Inflammatory macrophage treated with lipopolysaccharide for 4 hours (primary cell): ENCODE data around the gene CRACR2A.

Experiments
- DNase-seq: peaks from one replicate; pipeline ENCODE4 v3.0.0-alpha.2; 2020

Gene CRACR2A

GRCh38 chr12:3752096-3752709 lies 706 bp downstream of the CRACR2A start:
- DNase-seq, result peak; percentile 67

DNA sequence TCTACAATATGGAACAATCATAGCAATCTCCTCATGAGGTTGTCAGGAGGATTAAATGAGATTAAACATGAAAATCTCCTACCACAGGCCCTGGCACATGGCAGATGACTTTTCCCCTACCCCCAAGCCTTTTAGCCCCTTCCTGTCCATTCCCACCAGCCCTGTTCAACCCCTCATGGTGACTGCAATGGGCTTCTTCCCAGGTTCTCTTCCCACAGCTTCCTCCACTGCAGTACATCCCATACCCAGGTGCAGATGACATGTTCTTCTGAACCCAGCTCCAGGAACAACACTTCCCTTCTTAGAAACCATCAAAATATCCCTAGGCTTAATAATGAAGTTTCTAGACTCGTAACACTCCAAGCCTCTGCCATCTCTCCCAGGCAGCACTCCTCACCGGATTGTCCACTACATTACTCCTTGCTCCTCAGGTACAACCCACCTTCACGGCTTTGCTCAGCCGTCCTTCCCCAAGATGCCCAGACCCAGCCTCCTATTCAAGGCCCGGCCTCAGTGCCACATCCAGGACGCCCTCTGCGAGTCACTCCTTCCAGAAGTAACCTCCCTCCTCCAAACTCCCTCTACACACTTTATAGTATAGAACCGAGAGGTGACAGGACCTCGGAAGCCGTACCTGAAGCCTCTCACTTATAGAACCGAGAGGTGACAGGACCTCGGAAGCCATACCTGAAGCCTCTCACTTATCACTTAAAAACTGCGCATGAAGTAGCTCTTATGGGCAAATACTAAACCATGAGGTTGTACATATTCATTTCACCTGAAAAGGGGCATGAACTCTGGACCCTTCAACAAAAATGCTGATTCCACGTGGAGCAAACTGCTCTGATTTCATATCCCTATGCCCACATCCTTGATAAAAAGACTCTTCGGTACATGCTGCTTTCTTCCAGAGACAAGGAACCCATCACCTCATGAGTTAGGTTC lies 1.5 kb downstream of the CRACR2A start:
- no peak for DNase-seq

- no peak for DNase-seq
These were observed 2.3 kb downstream of the CRACR2A start for GRCh38 chr12:3750616-3751015.

GRCh38 chr12:3748620-3749019 lies 4.3 kb downstream of the CRACR2A start:
- DNase-seq, result no peak

GRCh38 chr12:3747976-3748619 lies 4.8 kb downstream of the CRACR2A start:
- no peak for DNase-seq

GRCh38 chr12:3747543-3747942 lies 5.4 kb downstream of the CRACR2A start:
- no peak for DNase-seq

GRCh38 chr12:3746758-3747157 lies 6.2 kb downstream of the CRACR2A start:
- DNase-seq, result no peak

- DNase-seq, result no peak
These were observed 7.8 kb downstream of the CRACR2A start for GRCh38 chr12:3745152-3745551.

DNA sequence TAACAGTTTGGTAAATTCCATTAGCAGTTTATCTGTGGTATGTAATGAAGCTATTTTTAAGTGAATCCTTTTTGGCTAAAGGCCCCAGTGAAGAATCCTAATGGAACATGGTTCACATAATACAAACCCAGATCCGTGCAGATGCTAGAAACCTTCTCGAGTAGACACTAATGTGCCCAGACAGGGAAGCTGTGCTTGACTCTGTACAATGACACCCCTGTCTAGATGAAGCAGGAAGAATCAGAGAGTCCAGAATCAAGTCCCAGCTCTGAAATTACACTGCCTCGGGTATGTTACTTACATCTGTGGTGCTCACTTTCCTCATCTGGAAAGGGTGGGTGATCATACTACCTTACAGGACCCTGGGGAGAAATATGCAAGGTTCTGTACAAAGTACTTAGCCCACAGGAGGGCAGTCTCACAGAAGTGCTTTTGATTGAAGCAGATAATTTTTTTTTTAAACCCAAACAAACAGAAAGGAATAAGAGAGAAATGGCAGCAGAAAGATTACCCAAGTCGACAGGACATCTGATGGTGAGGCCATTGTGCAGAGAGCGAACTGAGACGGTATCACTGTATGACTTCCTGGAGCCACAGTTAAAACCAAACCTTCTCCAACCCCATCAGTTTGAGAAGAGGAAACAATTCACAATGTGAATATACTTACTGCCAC lies 8.5 kb downstream of the CRACR2A start:
- DNase-seq, result no peak

GRCh38 chr12:3743803-3744202 lies 9.1 kb downstream of the CRACR2A start:
- DNase-seq, result no peak

- DNase-seq, result no peak
These were observed 10.8 kb downstream of the CRACR2A start for GRCh38 chr12:3741882-3742672.

GRCh38 chr12:3740480-3741231 lies 12.3 kb downstream of the CRACR2A start:
- DNase-seq, result no peak

DNA sequence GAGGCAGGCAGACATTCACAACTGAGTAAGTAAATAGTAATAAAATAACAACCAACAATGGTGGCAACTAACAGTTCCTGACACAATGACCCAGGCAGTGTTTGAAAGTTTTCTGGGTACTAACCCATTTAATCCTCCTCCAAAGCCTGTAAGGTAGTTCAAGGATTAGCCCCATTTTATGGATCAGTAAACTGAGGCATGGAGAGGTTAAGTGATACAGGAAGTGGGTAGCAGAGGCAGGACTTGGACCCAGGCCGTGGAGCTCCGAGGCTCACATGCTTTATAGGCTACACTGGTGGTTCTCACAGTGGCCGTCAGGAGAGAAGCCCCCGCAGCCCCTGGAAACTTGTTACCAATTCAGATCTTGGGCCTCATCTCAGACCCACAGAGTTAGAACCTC lies 17.5 kb downstream of the CRACR2A start:
- DNase-seq, result no peak

DNA sequence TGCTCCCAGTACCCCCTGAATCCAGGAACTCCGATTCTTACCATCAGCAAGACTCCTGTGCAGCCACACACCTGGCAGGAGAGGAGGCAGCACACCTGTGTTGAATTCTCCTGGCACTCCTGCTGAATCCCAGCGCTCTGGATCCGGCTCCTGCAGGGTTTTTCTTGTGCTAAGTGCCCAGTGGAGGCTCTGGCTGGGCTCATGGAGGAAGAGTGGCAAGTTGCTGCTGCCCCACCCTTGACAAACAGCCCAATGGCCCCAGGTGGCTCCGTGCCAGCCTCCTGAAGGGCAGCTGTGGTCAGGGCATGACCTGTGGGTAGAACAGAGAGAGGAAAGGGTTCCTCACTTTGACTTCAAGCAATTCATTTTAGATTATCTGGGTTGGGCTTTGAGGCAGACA lies 20.0 kb downstream of the CRACR2A start:
- no peak for DNase-seq

GRCh38 chr12:3730111-3730510 lies 22.8 kb downstream of the CRACR2A start:
- DNase-seq, result peak; percentile 33

- DNase-seq, result peak; percentile 76
These were observed 24.2 kb downstream of the CRACR2A start for GRCh38 chr12:3728686-3729085.

DNA sequence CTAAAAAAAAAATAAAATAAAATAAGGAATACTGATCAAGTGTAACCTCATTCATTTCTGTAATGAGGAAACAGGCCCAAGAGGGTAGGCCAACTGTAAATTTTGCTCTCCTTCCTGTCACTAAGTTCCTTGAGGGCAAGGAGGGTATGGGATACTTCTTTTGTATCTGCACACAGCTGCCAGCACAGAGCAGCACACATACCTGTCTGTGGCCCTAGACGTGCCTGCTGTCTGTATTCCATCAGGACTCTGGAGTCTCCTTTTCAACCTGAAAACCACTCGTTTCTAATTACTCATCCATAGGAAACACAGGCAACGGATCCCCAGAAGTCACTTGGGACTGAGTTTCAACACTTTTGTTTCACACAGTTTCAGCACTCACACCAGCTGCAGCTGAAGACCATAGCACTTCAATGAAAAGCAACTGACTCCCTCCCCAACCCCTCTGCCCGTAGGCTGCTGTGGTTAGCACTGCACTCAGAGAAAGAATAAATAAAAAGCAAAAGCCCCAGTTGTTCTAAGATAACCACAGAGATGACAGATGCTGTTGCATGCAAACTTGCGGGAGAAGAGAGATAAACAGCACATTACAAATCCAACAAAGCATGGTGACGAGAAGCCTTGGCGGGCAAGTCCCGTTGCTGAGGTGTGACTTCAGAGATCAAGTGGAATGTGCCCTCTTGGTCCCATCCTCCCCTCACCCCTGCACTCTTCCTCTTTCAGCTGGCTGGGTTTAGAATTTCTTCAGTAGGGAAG lies 24.9 kb downstream of the CRACR2A start:
- peak; percentile 57 for DNase-seq

DNA sequence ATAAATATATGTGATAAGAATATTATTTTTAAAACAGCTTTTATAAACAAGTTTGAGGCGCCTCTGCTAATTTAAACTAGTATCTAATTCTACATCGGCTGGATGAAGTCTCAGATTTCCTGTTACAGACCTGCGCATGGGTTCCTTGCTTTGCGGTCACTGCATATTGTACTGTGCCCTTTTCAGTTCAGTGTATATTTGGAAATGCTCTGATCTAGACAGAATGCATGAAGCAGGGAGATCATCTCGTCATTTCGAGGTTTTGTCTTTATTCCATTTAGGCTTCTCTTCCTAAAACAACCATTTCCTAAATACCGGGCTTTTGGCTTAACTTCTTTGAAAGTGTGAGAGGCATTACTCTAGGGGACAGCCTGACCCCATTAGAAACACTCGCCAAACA lies 25.6 kb downstream of the CRACR2A start:
- no peak for DNase-seq

DNA sequence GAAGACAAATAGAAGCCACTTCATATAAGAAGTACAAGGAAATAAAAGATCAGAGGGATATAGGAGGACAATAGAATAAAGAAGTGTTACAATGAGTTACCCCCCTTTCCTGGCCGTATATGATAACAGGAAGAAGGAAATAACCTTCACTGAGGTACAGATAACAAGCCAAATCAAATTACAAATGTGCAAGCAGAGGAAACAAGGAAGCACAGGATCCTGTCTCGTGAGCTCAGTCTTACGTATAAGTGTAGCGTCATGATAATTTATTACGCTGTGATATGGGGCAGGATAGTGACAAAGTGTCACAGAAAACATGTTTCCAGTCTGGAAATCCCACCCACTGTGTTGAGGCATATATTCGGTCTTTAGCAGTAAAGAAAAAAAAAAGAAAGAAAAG lies 26.5 kb downstream of the CRACR2A start:
- no peak for DNase-seq

GRCh38 chr12:3725388-3726115 lies 27.4 kb downstream of the CRACR2A start:
- no peak for DNase-seq
